ENCODE results near the gene SHOC1. TPM values are rescaled to one million over a fixed set of nuclear protein-coding genes. Genes with fewer than 3 reads are reported as not detected.
A peak's percentile ranks its signal among the peaks of the same experiment; 100 is the strongest.
"Not testable (repeated sequence)": the region's sequence is repeated elsewhere in the genome, so short reads cannot be mapped to it uniquely, and the experiment has no call there.

Gene SHOC1
- total and polyA plus RNA-seq, 2 experiments from 2014 or later = 0.12 TPM; not detected in 1

DNA sequence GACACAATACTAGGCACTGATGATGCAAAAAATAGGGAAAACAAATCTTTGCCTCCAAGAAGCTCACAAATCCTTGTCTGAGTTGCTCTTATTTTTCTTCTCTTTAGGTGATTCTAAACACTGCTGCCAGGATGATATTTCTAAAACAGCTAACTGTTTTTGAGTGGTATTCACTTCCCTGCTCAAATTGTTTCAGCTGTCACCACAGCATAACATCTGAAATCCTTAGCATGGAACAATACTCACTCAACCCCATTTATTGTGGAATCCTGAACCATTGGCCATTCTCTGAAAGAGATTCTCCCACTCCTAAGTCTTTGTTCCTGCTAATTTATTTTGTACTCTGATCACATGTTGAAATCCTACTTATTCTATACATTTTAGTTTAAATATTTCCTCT lies 4.8 kb upstream of the SHOC1 start:
- H3K27ac ChIP-seq = no peak overlapping the region
- TF ChIP-seq, protein P1, sequence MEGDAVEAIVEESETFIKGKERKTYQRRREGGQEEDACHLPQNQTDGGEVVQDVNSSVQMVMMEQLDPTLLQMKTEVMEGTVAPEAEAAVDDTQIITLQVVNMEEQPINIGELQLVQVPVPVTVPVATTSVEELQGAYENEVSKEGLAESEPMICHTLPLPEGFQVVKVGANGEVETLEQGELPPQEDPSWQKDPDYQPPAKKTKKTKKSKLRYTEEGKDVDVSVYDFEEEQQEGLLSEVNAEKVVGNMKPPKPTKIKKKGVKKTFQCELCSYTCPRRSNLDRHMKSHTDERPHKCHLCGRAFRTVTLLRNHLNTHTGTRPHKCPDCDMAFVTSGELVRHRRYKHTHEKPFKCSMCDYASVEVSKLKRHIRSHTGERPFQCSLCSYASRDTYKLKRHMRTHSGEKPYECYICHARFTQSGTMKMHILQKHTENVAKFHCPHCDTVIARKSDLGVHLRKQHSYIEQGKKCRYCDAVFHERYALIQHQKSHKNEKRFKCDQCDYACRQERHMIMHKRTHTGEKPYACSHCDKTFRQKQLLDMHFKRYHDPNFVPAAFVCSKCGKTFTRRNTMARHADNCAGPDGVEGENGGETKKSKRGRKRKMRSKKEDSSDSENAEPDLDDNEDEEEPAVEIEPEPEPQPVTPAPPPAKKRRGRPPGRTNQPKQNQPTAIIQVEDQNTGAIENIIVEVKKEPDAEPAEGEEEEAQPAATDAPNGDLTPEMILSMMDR (IDR thresholded peaks at IDR 0.05; ENCODE audit: low read depth, low read length) = no peak
- no peaks in the 10 kb centered on the region for H3K27me3 ChIP-seq
- H3K4me1 ChIP-seq (ENCODE audit: low read depth) = no peaks in the 10 kb centered on the region
- H3K9me3 ChIP-seq (ENCODE audit: low read depth) = no peaks in the 10 kb centered on the region
- H3K4me3 ChIP-seq = no peak overlapping the region
- no peak for DNase-seq (ENCODE audit: low read depth in 1 of 2, low spot score in 1 of 2)
- no peaks in the 10 kb centered on the region for H3K36me3 ChIP-seq

DNA sequence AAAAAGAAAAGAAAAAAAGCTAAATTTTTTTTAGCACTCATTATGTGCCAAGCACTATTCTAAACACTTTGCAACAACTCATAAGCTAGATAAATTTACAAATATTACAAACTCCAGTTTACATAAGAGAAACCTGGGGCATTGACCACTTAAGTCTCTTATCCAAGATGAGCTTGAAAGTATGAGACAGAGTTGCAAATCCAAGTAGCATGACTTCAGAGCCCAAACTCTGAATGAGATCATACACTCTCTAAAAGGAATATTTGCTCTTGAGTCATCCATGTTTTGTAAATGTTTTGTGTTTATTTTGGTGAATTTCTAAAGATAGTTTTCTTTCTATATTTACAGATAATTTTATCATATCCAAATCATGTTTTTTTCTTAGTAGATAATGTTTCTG lies 4.0 kb upstream of the SHOC1 start:
- Histone ChIP-seq H3K36me3 (no peaks in the 10 kb centered on the region), H3K9me3 (ENCODE audit: low read depth) (no peaks in the 10 kb centered on the region), H3K27ac (no peak overlapping the region), H3K27me3 (no peaks in the 10 kb centered on the region), H3K4me3 (no peak overlapping the region), H3K4me1 (ENCODE audit: low read depth) (no peaks in the 10 kb centered on the region)
- TF ChIP-seq, protein P1 (IDR thresholded peaks at IDR 0.05; ENCODE audit: low read depth, low read length) = no peak
- DNase-seq (ENCODE audit: low read depth in 1 of 2, low spot score in 1 of 2) = peak in 1 of 2 donors; percentile 25

DNA sequence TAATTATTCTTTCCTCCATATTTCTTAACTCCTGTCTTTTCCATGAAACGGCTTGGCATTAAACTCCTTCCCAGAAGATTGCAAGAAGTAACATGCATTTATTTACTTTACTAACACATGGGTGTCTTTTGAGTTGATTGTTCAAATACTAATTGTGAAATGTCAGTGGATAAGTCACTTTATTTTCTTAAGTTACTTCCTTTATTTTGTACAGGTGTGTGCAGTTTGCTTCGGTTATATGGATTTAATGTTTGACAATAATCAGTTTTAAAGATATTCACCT lies 761 bp upstream of the SHOC1 start:
- H3K4me1 ChIP-seq (ENCODE audit: low read depth) = no peaks in the 10 kb centered on the region
- no peaks in the 10 kb centered on the region for H3K36me3 ChIP-seq
- TF ChIP-seq, protein P1 (IDR thresholded peaks at IDR 0.05; ENCODE audit: low read depth, low read length) = no peak
- H3K27me3 ChIP-seq = no peaks in the 10 kb centered on the region
- DNase-seq (ENCODE audit: low read depth in 1 of 2, low spot score in 1 of 2) = no peak
- H3K4me3 ChIP-seq = no peak overlapping the region
- no peak overlapping the region for H3K27ac ChIP-seq
- H3K9me3 ChIP-seq (ENCODE audit: low read depth) = no peaks in the 10 kb centered on the region

DNA sequence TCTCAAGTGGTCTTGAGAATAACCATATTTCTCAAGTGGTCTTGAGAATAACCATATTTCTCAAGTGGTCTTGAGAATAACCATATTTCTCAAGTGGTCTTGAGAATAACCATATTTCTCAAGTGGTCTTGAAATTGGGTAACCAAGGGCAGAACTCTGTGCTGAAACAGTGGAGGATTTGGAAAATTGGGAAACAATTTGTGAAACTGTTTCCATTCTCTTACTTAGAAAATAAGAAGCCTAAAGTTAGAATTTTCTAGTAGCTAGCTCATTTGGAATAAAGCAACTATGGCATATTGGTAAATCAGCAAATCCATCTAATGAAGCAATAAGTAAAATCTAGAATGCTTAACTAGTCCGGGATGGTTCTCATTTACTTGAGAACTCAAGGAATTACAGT lies 2.9 kb downstream of the SHOC1 start:
- not testable (repeated sequence) for H3K9me3 ChIP-seq (ENCODE audit: low read depth); H3K36me3 ChIP-seq; H3K27ac ChIP-seq; DNase-seq (ENCODE audit: low read depth in 1 of 2, low spot score in 1 of 2); H3K4me3 ChIP-seq; H3K27me3 ChIP-seq; H3K4me1 ChIP-seq (ENCODE audit: low read depth)

DNA sequence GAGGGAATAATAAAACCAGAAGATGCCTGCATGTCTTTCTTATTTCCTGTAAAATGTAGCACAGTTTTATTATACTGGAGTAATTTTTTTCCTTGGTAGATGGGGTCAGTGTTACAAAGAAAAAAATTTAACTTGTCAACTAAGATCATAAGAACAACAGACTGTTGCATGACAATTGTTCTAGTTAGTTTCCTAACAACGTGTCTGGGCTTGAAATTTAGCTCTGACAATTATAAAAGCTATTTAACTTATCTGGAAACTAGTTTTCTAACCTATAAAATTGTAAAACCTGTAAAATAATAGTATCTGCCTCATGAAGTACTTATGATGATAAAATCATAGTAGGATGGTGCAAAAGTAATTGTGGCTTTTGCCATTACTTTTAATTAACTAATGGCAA lies 4.9 kb downstream of the SHOC1 start:
- H3K4me1 ChIP-seq (ENCODE audit: low read depth) = no peaks in the 10 kb centered on the region
- no peaks in the 10 kb centered on the region for H3K36me3 ChIP-seq
- TF ChIP-seq, protein P1 (IDR thresholded peaks at IDR 0.05; ENCODE audit: low read depth, low read length) = no peak
- H3K27me3 ChIP-seq = no peaks in the 10 kb centered on the region
- H3K27ac ChIP-seq = no peak overlapping the region
- no peaks in the 10 kb centered on the region for H3K9me3 ChIP-seq (ENCODE audit: low read depth)
- H3K4me3 ChIP-seq = no peak overlapping the region
- no peak for DNase-seq (ENCODE audit: low read depth in 1 of 2, low spot score in 1 of 2)

DNA sequence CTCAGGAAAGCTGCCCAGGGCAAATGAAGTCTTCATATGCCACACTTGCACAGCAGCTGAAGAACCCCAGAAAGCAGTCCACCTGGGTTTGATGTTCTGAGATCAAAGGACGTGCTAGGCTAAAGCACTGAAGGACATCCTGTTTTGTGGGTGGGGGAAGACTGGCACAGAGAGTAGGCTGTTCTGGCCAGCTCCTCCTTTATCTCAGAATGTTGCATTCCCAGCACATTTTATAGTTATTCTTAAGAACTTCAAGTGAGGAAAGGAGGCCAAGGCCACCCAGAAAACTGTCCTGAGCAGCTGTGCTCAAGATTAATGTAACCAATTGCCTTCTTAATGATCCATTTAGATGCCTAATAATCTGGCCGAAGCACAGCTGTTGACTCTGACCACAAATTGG lies 10.9 kb downstream of the SHOC1 start:
- TF ChIP-seq, protein P1 (IDR thresholded peaks at IDR 0.05; ENCODE audit: low read depth, low read length) = no peak
- H3K4me1 ChIP-seq (ENCODE audit: low read depth) = no peaks in the 10 kb centered on the region
- no peaks in the 10 kb centered on the region for H3K27me3 ChIP-seq
- no peak overlapping the region for H3K27ac ChIP-seq
- H3K4me3 ChIP-seq = no peak overlapping the region
- no peaks in the 10 kb centered on the region for H3K36me3 ChIP-seq
- no peaks in the 10 kb centered on the region for H3K9me3 ChIP-seq (ENCODE audit: low read depth)
- DNase-seq (ENCODE audit: low read depth in 1 of 2, low spot score in 1 of 2) = no peak

Data from cardiac muscle cell (in vitro differentiated cells and primary cell).